Cardiac fibroblast (primary cell): ENCODE measurements around the gene GJB5.

Source experiments
- DNase-seq, 2 donors: peaks; one replicate each; pipeline versions ENCODE4 v3.0.0 to v3.0.0-alpha.2; 2010; ENCODE audit warnings: low read depth in 2 of 2
- H3K4me3 ChIP-seq, 2 donors: replicated peaks in 1 of 2; 1 replicate in 1 of 2; 2 replicates in 1 of 2; pipeline ENCODE4 v1.5.1; 2011; ENCODE audit warnings: low read depth in 2 of 2, low read length in 2 of 2, mild to moderate bottlenecking in 2 of 2, moderate library complexity in 1 of 2
- CTCF ChIP-seq: IDR thresholded peaks from one replicate; pipeline ENCODE4 v1.5.1; 2011; ENCODE audit warnings: low read depth, mild to moderate bottlenecking, low read length, inconsistent platforms

GJB5 gene

GRCh38 chr1:34712007-34712688 lies 42.7 kb upstream of the GJB5 start:
- TF ChIP-seq CTCF = no peak

GRCh38 chr1:34713443-34713842 lies 41.4 kb upstream of the GJB5 start:
- DNase-seq = no peak
- TF ChIP-seq CTCF = no peak

More at GRCh38 chr1:34712007-34712688, 42.7 kb upstream of the GJB5 start:
- no peak for DNase-seq
- no peak overlapping the region for H3K4me3 ChIP-seq

GRCh38 chr1:34714386-34714785 lies 40.5 kb upstream of the GJB5 start:
- H3K4me3 ChIP-seq = no peak overlapping the region
- DNase-seq = no peak
- no peak for TF ChIP-seq CTCF

More at GRCh38 chr1:34713443-34713842, 41.4 kb upstream of the GJB5 start:
- H3K4me3 ChIP-seq = no peak overlapping the region

- no peak for DNase-seq
- no peak for TF ChIP-seq CTCF
- H3K4me3 ChIP-seq = no peak overlapping the region
Measured at GRCh38 chr1:34715139-34715538, 39.7 kb upstream of the GJB5 start.

DNA sequence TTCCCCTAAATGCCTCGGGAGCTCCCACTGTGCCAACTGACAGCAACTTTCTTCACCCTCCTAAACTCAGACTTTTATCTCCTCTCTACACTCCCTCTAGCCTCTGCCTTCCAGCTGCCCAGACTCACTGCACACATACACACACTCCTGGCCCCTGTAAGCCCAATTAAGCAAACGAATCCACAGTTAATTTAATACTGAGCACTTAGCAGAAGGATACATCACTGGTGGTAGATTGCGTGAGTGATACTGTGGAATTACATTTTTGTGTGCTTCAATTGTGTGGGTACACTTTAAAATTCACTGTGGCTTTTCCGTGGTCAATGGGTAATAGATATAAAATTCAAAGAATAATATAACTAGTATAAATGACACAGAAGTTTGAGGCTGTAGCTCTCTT lies 33.6 kb upstream of the GJB5 start:
- TF ChIP-seq CTCF = no peak
- no peak overlapping the region for H3K4me3 ChIP-seq
- no peak for DNase-seq

GRCh38 chr1:34721646-34722355 lies 33.0 kb upstream of the GJB5 start:
- no peak for TF ChIP-seq CTCF

More at GRCh38 chr1:34721646-34722355, 33.0 kb upstream of the GJB5 start:
- no peak overlapping the region for H3K4me3 ChIP-seq
- no peak for DNase-seq
